Mesothelial cell of epicardium (in vitro differentiated cells): ENCODE data around the gene GALNT18. TPM values are rescaled to one million over a fixed set of nuclear protein-coding genes. Genes with fewer than 3 reads are reported as not detected.

Source experiments
- DNase-seq, 2 experiments: peaks; one replicate each; pipeline ENCODE4 v3.0.0; 2021; ENCODE audit warnings: low spot score in 2 of 2; ENCODE audit not compliant: unreplicated experiment in 2 of 2
- H3K27ac Mint-ChIP-seq: 2 replicates; pipeline ENCODE4 v1.8.0; 2021; ENCODE audit warnings: mixed read lengths
- H3K27me3 Mint-ChIP-seq: 2 replicates; pipeline ENCODE4 v1.8.0; 2021; ENCODE audit warnings: low read depth, mixed read lengths
- H3K36me3 Mint-ChIP-seq: 2 replicates; pipeline ENCODE4 v1.8.0; 2021; ENCODE audit warnings: mixed read lengths
- H3K4me1 Mint-ChIP-seq: 2 replicates; pipeline ENCODE4 v1.8.0; 2021; ENCODE audit warnings: mixed read lengths
- H3K4me3 Mint-ChIP-seq: 2 replicates; pipeline ENCODE4 v1.8.0; 2021; ENCODE audit warnings: mild to moderate bottlenecking, moderate library complexity, mixed read lengths
- H3K9me3 Mint-ChIP-seq: 2 replicates; pipeline ENCODE4 v1.8.0; 2021; ENCODE audit warnings: mixed read lengths
- CTCF ChIP-seq: fragments of 200-600 bp; sonication (generic); IDR thresholded peaks from one replicate; pipeline ENCODE4 v1.5.0; 2021; ENCODE audit warnings: antibody characterized with exemption; ENCODE audit not compliant: unreplicated experiment
- total RNA-seq: library from RNA; stranded (reverse); gene quantifications from 3 replicates; pipeline ENCODE4 v1.2.1, GENCODE V29; 2021

The GALNT18 gene
- total RNA-seq, 1 donor from 2014 or later, result 4.2 TPM

DNA sequence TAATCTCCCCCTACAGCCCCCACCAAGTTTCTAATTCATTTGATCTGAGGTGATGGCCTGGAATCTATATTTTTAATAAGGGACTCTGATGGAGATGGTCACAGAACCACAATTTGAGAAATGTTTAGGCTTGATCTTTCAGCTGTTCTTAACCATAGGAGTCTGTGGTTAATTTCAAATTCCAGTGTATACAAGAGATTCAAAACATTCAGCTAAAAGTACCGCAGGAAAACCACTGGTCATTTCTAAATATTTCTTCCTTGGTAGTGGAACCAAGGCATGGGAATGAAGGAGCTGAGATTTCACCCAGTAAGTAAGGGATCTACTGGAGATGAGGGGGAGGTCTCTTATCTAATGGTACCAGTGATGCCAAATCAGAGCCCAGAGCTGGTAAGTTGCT, 18.3 kb upstream of the GALNT18 start:
- Mint-ChIP-seq H3K4me3 (no peak overlapping the region), H3K27ac (no peak overlapping the region), H3K4me1 (no peaks in the 10 kb centered on the region), H3K27me3 (peaks cover 63% of the 10 kb centered on the region), H3K9me3 (no peaks in the 10 kb centered on the region), H3K36me3 (no peaks in the 10 kb centered on the region)
- no peak for TF ChIP-seq CTCF
- DNase-seq, result no peak

- Mint-ChIP-seq H3K27ac (no peak overlapping the region), H3K4me3 (no peak overlapping the region), H3K9me3 (peaks cover 4% of the 10 kb centered on the region), H3K4me1 (no peaks in the 10 kb centered on the region), H3K36me3 (no peaks in the 10 kb centered on the region), H3K27me3 (peaks cover 34% of the 10 kb centered on the region)
- no peak for TF ChIP-seq CTCF
- DNase-seq, result no peak
These were observed 14.9 kb upstream of the GALNT18 start for GRCh38 chr11:11636671-11637070.

GRCh38 chr11:11635443-11635842, 13.6 kb upstream of the GALNT18 start:
- DNase-seq, result no peak
- H3K27ac Mint-ChIP-seq, result no peak overlapping the region
- H3K4me1 Mint-ChIP-seq, result no peaks in the 10 kb centered on the region
- peaks cover 26% of the 10 kb centered on the region for H3K27me3 Mint-ChIP-seq
- H3K9me3 Mint-ChIP-seq, result peaks cover 4% of the 10 kb centered on the region
- no peaks in the 10 kb centered on the region for H3K36me3 Mint-ChIP-seq
- no peak overlapping the region for H3K4me3 Mint-ChIP-seq
- TF ChIP-seq CTCF, result no peak

- TF ChIP-seq CTCF, result no peak
- Mint-ChIP-seq H3K9me3 (peaks cover 4% of the 10 kb centered on the region), H3K27me3 (peaks cover 52% of the 10 kb centered on the region), H3K36me3 (no peaks in the 10 kb centered on the region), H3K4me3 (no peak overlapping the region), H3K27ac (no peak overlapping the region), H3K4me1 (no peaks in the 10 kb centered on the region)
- DNase-seq, result no peak
These were observed 7.6 kb upstream of the GALNT18 start for GRCh38 chr11:11629368-11629767.

DNA sequence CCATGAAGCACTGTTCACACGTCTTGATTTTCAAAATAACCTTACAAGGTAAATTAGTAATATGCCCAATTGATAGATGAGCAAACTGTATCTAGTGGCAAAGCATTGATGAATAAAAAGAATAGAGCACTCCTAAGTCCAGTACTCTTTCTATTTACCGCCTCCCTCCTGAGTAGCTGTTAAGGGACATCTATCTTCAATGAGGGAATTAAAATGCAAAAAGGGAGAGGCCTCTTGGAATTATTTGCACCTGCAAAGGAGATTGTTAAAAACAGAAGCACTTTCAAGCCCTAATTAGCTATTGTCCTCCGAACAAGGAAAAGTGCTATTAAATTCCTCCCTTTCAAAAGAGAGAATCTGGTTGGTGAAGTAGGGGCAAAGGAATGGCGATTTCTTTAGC, 6.8 kb upstream of the GALNT18 start:
- no peak for DNase-seq
- no peak overlapping the region for H3K27ac Mint-ChIP-seq
- peaks cover 4% of the 10 kb centered on the region for H3K9me3 Mint-ChIP-seq
- no peaks in the 10 kb centered on the region for H3K36me3 Mint-ChIP-seq
- TF ChIP-seq CTCF, result no peak
- H3K4me3 Mint-ChIP-seq, result no peak overlapping the region
- peaks cover 59% of the 10 kb centered on the region for H3K27me3 Mint-ChIP-seq
- no peaks in the 10 kb centered on the region for H3K4me1 Mint-ChIP-seq

- Mint-ChIP-seq H3K27ac (no peak overlapping the region), H3K9me3 (no peaks in the 10 kb centered on the region), H3K36me3 (no peaks in the 10 kb centered on the region), H3K27me3 (peaks cover 75% of the 10 kb centered on the region), H3K4me1 (peaks cover 5% of the 10 kb centered on the region), H3K4me3 (no peak overlapping the region)
- TF ChIP-seq CTCF, result no peak
- no peak for DNase-seq
These were observed 4.3 kb upstream of the GALNT18 start for GRCh38 chr11:11626128-11626527.
